Measurements from ENCODE around the gene POLE.

Gene POLE

GRCh38 chr12:132687211-132688164, at the start of gene POLE, which contains the start of gene PXMP2:
POLE (minus strand) TSS chr12:132687342; CDS start chr12:132687315, 27 bp downstream.
PXMP2 (plus strand) TSS chr12:132687587; CDS start chr12:132687671, 84 bp downstream.
- peak; percentile 100 for DNase-seq (ENCODE audit: low spot score)

GRCh38 chr12:132736913-132737312, 49.8 kb upstream of the POLE start:
- no peak for DNase-seq (ENCODE audit: low spot score)

DNA sequence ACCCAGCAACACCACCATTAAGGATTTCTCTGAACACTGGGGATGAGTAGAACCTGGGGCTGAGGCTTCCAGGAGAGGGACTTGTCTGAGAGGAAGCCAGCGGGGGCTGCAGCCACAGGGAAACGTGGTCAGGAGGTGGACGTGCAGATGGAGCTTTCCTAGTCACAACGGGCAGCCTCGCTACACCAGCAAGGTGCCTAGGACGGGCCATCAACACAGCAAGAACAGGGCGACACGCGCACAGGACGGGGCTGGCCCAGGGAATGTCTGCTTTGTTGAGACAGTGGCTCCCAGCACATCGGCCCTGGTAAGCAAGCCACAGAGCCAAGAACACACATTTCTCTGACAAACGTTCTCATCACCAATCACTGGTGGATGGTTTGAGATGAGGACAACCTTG, 49.2 kb upstream of the POLE start:
- DNase-seq (ENCODE audit: low spot score) = no peak

GRCh38 chr12:132735496-132735895, 48.4 kb upstream of the POLE start:
- no peak for DNase-seq (ENCODE audit: low spot score)

DNA sequence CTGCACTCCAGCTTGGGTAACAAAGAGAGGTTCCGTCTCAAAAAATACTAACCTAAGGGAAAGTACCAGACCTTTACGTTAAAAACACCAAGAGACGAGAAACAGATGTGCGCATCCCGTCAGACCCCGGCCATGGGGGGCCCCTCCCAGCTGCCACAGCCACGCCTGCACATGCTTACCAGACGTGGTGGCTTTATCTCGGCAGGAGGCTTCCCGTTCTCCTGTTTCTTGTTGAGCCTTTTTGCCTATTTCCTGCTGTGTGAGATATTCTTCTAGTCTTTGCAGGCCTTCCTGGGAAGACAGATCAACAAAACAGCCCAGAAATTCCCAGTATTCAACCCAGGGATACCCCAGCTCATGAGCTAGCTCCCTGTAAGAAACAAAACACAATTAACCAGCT, 47.1 kb upstream of the POLE start:
- DNase-seq (ENCODE audit: low spot score) = no peak

- DNase-seq (ENCODE audit: low spot score) = no peak
These were observed 44.4 kb upstream of the POLE start for GRCh38 chr12:132731574-132731973.

DNA sequence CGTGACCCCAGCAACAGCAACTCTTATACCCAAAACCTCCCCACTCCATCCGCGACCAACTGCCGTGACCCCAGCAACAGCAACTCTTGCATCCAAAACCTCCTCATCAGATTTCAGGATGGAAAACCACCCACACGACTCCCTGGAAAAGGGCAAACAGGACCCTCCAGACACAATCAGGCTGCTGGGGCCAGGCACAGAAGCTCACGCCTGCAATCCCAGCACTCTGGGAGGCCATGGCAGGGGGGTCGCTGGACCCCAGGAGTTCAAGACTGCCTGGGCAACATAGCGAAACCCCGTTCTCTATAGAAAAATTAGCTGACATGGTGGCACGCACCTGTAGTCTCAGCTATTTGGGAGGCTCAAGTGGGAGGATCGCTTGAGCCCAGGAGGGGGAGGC, 43.2 kb upstream of the POLE start:
- DNase-seq (ENCODE audit: low spot score) = no peak

GRCh38 chr12:132729541-132730320, 42.6 kb upstream of the POLE start:
- DNase-seq (ENCODE audit: low spot score) = no peak

DNA sequence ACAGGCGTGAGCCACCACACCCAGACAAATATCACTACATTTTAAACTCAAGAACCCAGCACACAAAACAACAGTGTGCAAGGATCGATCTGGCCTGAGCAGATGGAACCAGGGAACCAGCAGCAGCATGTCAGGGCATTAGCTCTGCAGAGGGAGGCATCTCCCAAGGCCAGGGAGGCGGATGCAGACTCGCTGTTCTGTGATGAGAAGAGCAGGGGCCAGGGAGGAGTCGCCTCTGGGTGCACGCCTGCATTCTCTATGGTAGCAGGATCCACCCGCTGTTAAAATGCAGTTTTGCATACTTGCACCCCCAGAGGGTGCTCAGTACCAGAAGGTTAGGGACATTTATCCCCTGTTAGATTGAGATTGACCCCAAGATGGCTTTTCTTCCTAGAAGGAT, 41.4 kb upstream of the POLE start:
- DNase-seq (ENCODE audit: low spot score) = no peak

DNA sequence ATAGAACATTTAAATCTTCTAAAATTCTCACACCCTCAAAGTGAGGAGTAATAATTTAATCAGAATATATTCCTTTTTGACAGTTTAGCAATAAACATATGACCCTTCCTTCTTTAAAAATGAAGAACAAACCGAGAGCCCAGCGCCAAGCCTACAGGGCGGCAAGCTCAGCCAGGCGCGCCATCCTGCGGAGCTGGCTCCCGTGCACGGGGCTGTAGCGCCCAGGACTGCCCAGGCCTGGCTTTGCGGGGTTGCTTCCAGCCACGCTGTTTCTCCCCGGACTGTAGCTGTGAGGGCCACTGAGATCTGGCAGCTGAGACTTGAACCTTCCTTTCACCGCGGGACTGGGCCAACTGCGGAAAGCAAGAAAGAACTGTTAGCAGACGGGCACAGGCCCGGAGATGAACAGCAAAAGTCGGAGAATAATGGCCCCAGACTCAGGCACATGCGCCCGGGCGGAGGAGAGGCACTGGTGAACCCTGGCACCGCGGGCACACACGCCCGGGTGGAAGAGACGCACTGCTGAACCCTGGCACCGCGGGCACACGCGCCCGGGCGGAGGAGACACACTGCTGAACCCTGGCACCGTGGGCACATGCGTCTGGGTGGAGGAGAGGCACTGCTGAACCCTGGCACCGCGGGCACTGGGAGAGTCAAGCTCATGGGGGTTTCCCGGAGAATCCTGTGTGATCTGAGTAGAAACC, 40.1 kb upstream of the POLE start:
- no peak for DNase-seq (ENCODE audit: low spot score)

DNA sequence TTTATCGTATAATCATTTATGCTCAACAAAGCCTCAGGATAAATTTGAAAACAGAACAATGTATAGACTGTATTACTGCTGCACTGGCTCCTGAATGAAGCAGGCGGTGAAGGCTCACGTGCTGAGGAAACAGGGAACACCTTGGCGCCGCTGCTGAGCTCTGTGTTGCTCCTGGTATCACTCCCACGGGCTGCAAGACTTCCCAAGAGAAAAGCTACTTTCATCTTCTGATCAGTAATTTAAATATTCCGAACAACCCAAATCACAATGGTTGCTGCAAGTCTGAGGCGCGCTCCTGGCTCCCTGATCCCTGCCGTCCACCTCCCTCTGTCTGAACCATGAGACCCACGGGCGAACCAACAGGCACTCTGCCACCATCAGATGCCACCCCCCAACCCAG, 39.2 kb upstream of the POLE start:
- DNase-seq (ENCODE audit: low spot score) = no peak

GRCh38 chr12:132724506-132725241, 37.5 kb upstream of the POLE start:
- no peak for DNase-seq (ENCODE audit: low spot score)

DNA sequence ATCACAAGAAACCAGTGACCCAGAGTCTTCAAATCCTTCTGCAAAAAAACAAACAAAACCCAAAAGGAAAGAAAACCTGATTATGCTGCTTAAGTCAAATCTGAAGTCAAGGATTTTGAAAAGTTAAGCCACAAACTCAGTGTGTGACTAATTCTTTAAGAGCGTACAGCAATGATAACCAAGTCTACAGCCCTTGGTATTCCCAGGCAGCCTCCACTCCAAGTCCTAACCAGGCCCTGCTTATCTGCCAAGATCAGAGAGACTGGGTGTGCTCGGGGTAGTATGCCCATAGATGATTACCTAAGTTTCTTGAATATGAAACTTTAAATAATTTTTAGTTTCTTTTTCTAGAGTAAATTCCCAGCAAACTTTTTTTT, 36.6 kb upstream of the POLE start:
- DNase-seq (ENCODE audit: low spot score) = peak; percentile 61

DNA sequence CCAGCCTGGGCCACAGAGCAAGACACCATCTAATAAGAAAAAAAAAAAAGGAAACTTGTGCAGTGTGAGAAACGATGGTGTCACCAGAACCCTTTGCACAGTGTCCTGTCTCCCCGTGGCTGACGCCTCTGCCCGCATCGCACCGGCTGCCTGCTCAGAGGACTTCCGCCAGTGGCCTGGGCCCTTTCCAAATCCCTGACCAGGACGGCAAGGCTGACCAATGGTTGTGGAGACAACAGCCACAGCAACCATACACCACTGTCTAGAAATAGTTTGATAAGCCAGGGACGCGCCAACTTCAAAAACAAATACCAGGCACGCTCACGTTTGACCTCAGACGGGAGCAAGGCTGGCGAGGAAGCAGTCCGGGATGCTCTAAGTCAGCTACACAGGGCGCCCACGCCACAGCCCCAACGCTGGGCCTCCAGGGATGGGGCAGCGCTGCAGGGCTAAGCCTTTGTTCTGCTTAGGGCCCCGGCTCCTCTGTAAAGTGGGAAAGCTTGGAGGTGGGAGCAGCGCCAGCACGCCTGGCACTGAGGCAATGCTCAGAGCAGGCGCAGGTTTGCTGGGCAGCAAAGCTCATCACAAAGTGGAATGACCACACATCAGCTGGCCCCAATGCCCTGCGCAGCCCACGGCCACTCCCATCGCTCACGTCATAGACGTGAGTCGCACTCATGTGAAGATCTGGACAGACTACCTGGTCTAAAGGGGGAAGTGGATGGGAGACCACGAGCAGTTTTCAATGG, 36.0 kb upstream of the POLE start:
- DNase-seq (ENCODE audit: low spot score) = no peak

- DNase-seq (ENCODE audit: low spot score) = no peak
These were observed 33.6 kb upstream of the POLE start for GRCh38 chr12:132720606-132721345.

DNA sequence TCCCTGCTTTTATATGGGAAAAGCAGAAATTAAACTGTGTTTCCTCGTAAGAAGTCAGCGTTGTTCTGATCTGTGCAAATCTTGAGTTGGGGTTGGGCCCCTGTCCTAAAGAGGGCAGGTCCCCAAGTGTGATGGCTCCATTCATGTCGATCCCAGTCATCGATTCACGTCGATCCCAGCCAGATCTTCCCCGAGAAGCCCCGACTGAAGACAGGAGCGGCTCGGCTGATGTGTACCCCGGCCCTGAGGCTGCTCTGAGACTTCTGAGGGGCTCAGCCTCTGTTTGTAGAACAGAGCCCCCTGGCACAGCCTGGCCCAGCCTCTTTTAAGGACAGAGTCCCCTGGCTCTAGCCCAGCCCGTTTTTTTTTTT, 32.8 kb upstream of the POLE start:
- no peak for DNase-seq (ENCODE audit: low spot score)

DNA sequence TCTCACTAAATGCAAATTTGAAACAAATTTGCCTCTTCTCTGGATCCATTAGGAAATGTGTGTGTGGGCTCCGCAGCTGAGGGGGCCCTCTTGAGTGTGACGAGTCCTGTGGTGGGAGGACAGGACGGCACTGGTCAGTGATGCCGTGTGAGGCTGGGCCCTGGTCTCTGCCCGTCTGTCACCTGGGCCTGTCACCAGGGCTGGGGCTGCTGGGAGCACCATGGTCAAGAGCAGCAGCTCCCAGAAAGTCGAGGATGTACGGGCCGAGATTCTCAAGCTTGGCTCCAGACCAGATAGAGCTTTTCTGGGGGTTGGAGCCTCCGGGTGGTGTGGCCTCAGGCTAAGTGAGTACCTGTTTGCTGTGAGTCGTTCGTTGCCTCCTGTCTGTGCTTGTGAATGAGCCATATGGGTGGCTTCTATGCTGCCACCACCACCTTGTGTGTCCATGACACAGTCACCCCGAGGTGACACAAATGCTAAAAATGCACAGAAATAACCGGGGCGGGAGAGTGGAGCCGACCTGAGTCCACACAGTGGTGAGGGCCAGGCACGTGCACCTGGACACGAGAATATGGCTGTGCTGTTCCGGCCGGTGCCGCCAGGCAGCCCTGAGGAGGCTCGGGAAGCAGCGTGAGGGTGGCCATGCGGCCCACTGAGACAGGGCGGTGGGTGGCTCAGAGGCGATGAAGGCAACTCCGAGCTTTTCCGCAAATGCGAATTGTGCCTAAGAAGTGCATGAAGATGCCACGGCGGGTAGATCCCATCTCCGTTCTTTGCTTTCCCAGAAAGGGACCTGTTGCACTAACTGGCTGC, 32.2 kb upstream of the POLE start:
- no peak for DNase-seq (ENCODE audit: low spot score)

DNA sequence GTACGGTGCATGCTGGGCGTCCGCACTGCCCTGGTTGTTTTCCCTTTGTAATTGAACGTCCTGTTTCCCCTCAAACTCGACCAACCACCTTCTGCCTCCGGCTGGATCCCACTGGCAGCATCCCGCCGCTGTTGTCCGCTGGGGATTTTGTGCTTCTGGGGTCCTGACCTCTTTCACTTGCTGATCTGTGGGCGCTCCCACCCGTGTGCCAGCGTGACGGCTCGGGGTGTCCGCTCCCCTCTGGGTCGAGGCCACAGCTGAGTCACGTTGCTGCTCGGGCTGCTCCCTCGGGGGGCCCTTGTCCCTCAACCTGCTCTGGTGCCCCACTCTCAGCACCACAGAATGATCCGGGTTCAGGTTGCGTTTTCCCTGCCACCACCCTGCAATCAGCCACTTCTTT, 31.5 kb upstream of the POLE start:
- no peak for DNase-seq (ENCODE audit: low spot score)
